ENCODE data around the gene LMTK3. TPM values are rescaled to one million over a fixed set of nuclear protein-coding genes. Genes with fewer than 3 reads are reported as not detected.

LMTK3 gene
- total and polyA plus RNA-seq, 9 of the 15 experiments (the other 6 are each of a cell fraction or from before 2014, with no cell fraction given), result 0.35 to 12.3 (median 2.0) TPM; not detected in 2

- TF ChIP-seq NKRF (IDR thresholded peaks at IDR 0.05; ENCODE audit: borderline replicate concordance), result no peak
- TF ChIP-seq RREB1 (CRISPR knock-in tag; IDR thresholded peaks at IDR 0.05), result 0 out of 2 replicates have a peak, but pooled peaks have one; percentile 71
- 0 out of 2 replicates have a peak, but pooled peaks have one; percentile 38 for TF ChIP-seq ZBTB2 (IDR thresholded peaks at IDR 0.05)
- peak; percentile 87; the same call in 1 of the 2 replicates for TF ChIP-seq HDAC2 (IDR thresholded peaks at IDR 0.05)
- peak; percentile 62 for TF ChIP-seq CREM (IDR thresholded peaks at IDR 0.05; ENCODE audit: low read depth)
- peak; percentile 85 to 87 for TF ChIP-seq NRF1 (conservative IDR thresholded peaks at IDR 0.05 in 1 of 2, IDR thresholded peaks at IDR 0.05 in 1 of 2)
- TF ChIP-seq MXI1 (IDR thresholded peaks at IDR 0.05; ENCODE audit: low read depth, low read length), result no peak
- TF ChIP-seq PCBP1 (IDR thresholded peaks at IDR 0.05; ENCODE audit: low read depth, low read length, poor library complexity, severe bottlenecking), result peak; percentile 66
- no peak for TF ChIP-seq SLC30A9 (CRISPR knock-in tag; IDR thresholded peaks at IDR 0.05)
- peak; percentile 55 for TF ChIP-seq POLR2G (IDR thresholded peaks at IDR 0.05; ENCODE audit: low read depth, low read length)
- peak in 1 of 2 experiments; percentile 96 for TF ChIP-seq AFF1 (IDR thresholded peaks at IDR 0.05; ENCODE audit: low read depth in 1 of 2, partially characterized antibody in 2 of 2)
- TF ChIP-seq DLX4 (CRISPR knock-in tag; IDR thresholded peaks at IDR 0.05), result no peak
Measured at GRCh38 chr19:48513289-48514122, 1.9 kb upstream of the LMTK3 start (continued).
